Measurements from ENCODE around the gene EIF4H.

The EIF4H gene

DNA sequence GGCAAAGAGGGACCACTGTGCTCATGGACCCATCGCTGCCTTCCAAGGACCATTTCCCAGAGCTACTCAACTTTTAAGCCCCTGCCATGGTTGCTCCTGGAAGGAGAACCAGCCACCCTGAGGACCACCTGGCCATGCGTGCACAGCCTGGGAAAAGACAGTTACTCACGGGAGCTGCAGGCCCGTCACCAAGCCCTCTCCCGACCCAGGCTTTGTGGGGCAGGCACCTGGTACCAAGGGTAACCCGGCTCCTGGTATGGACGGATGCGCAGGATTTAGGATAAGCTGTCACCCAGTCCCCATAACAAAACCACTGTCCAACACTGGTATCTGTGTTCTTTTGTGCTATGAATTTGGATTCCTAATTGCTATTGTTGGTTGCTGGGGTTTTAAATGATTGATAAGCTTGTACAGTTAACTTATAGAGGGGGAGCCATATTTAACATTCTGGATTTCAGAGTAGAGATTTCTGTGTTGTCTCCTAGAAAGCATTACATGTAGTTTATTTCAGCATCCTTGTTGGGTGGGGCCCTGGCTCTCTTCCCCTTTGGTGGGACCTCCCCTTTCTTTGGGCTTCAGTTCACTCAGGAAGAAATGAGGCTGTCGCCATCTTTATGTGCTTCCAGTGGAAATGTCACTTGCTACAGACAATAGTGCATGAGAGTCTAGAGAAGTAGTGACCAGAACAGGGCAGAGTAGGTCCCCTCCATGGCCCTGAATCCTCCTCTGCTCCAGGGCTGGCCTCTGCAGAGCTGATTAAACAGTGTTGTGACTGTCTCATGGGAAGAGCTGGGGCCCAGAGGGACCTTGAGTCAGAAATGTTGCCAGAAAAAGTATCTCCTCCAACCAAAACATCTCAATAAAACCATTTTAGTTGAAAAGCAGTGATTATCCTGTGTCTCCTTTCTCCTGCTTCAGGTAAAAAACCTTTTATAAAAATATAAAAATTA, 55.1 kb downstream of the EIF4H start:
- CTCF ChIA-PET, result no interaction called here

DNA sequence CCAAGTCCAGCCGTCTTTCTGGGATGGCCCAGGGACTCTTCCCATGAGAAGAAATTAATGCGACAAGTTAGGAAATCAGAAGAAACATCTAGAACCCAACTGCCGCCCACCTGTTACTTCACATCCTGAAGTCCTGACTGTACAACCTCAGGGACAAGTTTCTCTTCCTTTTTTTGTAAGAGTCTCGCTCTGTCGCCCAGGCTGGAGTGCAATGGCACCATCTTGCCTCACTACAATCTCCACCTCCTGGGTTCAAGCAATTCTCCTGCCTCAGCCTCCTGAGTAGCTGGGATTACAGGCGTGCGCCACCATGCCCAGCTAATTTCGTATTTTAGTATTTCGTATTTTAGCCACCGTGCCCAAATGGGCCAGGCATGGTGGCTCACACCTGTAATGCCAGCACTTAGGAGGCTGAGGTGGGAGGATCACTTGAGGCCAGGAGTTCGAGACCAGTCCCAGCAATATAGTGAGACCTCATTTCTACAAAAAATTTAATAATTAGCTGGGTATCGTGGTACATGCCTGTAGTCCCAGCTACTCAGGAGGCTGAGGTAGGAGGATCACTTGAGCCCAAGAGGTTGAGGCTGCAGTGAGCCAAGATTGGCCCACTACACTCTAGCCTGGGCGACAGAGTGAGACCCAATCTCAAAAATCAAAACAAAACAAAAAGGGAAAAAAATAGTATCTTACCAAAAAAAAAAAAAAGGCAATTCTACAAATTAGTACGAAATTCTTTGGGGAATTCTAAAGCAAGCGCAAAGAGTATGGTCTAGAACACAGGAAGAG, 56.5 kb downstream of the EIF4H start:
- DNase-seq (ENCODE audit: extremely low spot score), result no peak
- ChIA-PET POLR2A (no interaction called here), CTCF (interaction anchor here (1.0 kb wide), 1 partner anchor 171 kb away, joined by 3 read pairs; no protein-coding TSS in a partner anchor)
- TF ChIP-seq FOXM1 (IDR thresholded peaks at IDR 0.05; ENCODE audit: borderline replicate concordance) (no peak), SUZ12 (IDR thresholded peaks at IDR 0.05) (no peak), L3MBTL2 (conservative IDR thresholded peaks at IDR 0.05) (no peak), HDGF (IDR thresholded peaks at IDR 0.05; ENCODE audit: borderline replicate concordance) (no peak), SP1 (IDR thresholded peaks at IDR 0.05) (no peak), NFRKB (IDR thresholded peaks at IDR 0.05) (no peak), FOXK2 (IDR thresholded peaks at IDR 0.05) (no peak), ARNT (IDR thresholded peaks at IDR 0.05) (no peak), TARDBP (IDR thresholded peaks at IDR 0.05) (no peak), CTBP1 (IDR thresholded peaks at IDR 0.05; ENCODE audit: borderline replicate concordance) (no peak), BHLHE40 (IDR thresholded peaks at IDR 0.05; ENCODE audit: borderline replicate concordance) (no peak), ZNF384 (IDR thresholded peaks at IDR 0.05) (no peak), LEF1 (IDR thresholded peaks at IDR 0.05; ENCODE audit: borderline replicate concordance) (no peak), ELF4 (IDR thresholded peaks at IDR 0.05) (no peak), FOXA1 (IDR thresholded peaks at IDR 0.05) (no peak)
- TF ChIP-seq, protein P1, sequence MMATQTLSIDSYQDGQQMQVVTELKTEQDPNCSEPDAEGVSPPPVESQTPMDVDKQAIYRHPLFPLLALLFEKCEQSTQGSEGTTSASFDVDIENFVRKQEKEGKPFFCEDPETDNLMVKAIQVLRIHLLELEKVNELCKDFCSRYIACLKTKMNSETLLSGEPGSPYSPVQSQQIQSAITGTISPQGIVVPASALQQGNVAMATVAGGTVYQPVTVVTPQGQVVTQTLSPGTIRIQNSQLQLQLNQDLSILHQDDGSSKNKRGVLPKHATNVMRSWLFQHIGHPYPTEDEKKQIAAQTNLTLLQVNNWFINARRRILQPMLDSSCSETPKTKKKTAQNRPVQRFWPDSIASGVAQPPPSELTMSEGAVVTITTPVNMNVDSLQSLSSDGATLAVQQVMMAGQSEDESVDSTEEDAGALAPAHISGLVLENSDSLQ (IDR thresholded peaks at IDR 0.05), result no peak

More for the DNA sequence above, 55.1 kb downstream of the EIF4H start:
- POLR2A ChIA-PET, result no interaction called here
- no peak for TF ChIP-seq BHLHE40 (IDR thresholded peaks at IDR 0.05; ENCODE audit: borderline replicate concordance)
- no peak for TF ChIP-seq L3MBTL2 (conservative IDR thresholded peaks at IDR 0.05)
- TF ChIP-seq HDGF (IDR thresholded peaks at IDR 0.05; ENCODE audit: borderline replicate concordance), result no peak
- no peak for TF ChIP-seq CTBP1 (IDR thresholded peaks at IDR 0.05; ENCODE audit: borderline replicate concordance)
- no peak for TF ChIP-seq FOXA1 (IDR thresholded peaks at IDR 0.05)
- DNase-seq (ENCODE audit: extremely low spot score), result no peak

DNA sequence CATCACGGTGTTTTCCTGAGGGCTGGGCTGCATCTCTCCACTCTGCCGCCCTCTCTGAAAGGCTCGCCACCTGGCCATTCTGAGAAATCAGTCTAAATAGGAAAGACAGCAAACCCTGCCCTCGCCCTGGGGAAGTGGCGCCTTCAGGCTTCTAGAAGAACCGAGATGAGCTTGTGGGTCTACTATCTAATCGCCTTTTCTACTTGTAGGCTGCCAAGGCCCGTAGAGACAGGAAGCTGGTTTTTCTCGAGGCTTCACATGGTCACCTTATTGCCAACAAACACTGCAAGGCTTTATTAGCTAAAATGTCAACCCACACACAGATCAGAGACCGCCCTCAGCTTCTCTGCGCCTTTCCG, 57.1 kb downstream of the EIF4H start:
- ChIA-PET CTCF (interaction anchor here (0.5 to 1.0 kb wide), 2 partner anchors 27 to 170 kb away, joined by 3 read pairs; no protein-coding TSS in a partner anchor), POLR2A (no interaction called here)
- TF ChIP-seq, protein P1 (IDR thresholded peaks at IDR 0.05), result no peak
- TF ChIP-seq BHLHE40 (IDR thresholded peaks at IDR 0.05; ENCODE audit: borderline replicate concordance), result no peak
- DNase-seq (ENCODE audit: extremely low spot score), result no peak

DNA sequence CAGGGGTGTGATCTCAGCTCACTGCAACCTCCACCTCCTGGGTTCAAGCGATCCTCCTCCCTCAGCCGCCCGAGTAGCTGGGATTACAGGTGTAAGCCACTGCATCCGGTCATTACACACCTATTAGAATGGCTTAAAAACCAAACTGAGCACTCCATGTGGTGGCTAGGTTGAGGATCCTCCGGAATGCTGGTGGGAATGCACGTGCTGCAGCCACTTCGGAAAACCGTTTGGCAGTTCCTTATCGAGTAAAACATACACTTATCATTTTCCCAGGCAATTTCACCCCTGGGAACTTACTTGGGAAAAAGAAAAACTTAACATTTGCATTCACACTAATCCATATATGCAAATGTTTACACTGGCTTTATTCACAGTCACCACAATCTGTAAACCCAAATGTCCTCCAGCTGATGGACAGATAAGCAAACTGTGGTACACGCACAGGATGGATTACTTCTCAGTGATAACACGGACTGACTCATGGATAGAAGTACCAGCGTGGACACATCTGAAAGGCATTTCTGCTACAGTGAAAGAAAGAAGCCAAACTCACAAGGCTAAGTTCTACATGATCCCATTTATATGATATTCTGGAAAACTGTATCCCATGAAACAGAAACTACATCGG, 59.6 kb downstream of the EIF4H start:
- POLR2A ChIA-PET, result no interaction called here
- no peak for TF ChIP-seq SUZ12 (IDR thresholded peaks at IDR 0.05)
- no peak for TF ChIP-seq CTBP1 (IDR thresholded peaks at IDR 0.05; ENCODE audit: borderline replicate concordance)
- no peak for TF ChIP-seq FOXK2 (IDR thresholded peaks at IDR 0.05)
- no peak for TF ChIP-seq NFRKB (IDR thresholded peaks at IDR 0.05)
- no peak for TF ChIP-seq ELF4 (IDR thresholded peaks at IDR 0.05)
- TF ChIP-seq L3MBTL2 (conservative IDR thresholded peaks at IDR 0.05), result no peak
- TF ChIP-seq SP1 (IDR thresholded peaks at IDR 0.05), result no peak
- no peak for TF ChIP-seq ZNF384 (IDR thresholded peaks at IDR 0.05)
- no peak for TF ChIP-seq HDGF (IDR thresholded peaks at IDR 0.05; ENCODE audit: borderline replicate concordance)
- TF ChIP-seq ARNT (IDR thresholded peaks at IDR 0.05), result no peak
- no peak for TF ChIP-seq TARDBP (IDR thresholded peaks at IDR 0.05)
- TF ChIP-seq, protein P1 (IDR thresholded peaks at IDR 0.05), result no peak
- TF ChIP-seq FOXA1 (IDR thresholded peaks at IDR 0.05), result no peak
- no peak for TF ChIP-seq FOXM1 (IDR thresholded peaks at IDR 0.05; ENCODE audit: borderline replicate concordance)
- no peak for TF ChIP-seq LEF1 (IDR thresholded peaks at IDR 0.05; ENCODE audit: borderline replicate concordance)
- DNase-seq (ENCODE audit: extremely low spot score), result no peak
- CTCF ChIA-PET, result no interaction called here

DNA sequence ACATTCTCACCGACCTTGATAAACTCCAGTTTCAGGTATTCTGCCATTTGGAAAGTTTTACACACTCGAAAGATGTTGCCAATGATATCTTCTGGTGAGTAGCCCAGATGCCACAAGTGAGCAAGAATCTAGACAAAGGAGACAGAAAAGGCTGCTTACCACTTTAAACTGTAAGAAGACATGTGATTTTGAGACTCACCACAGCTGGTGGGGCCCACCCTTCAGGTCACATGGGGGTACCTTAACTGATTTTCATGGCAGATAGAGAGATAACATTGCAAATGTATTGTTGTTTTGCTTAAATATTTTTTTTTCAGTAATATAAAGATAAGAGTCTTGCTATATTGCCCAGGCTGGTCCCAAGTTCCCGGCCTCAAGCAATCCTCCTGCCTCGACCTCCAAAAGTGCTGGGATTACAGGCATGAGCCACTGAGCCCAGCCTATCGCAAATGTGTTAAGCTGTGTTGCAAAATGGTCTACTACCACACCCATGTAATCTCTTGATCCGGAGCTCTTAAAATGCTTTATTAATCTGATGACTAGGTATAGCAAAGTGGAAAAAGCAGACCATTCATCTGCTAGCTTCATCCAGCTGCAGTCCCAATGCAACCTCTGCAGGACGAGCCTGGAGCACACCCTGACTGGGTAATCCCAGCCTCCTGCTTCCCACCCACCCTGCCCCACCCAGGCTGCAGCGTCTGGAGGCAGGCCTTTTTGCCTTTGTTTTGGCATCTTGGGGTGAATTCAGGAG, 61.5 kb downstream of the EIF4H start:
- POLR2A ChIA-PET, result no interaction called here
- CTCF ChIA-PET, result no interaction called here
- DNase-seq (ENCODE audit: extremely low spot score), result no peak
- TF ChIP-seq ZNF384 (IDR thresholded peaks at IDR 0.05) (no peak), SP1 (IDR thresholded peaks at IDR 0.05) (no peak), ELF4 (IDR thresholded peaks at IDR 0.05) (no peak), TARDBP (IDR thresholded peaks at IDR 0.05) (no peak), NFRKB (IDR thresholded peaks at IDR 0.05) (no peak), FOXA1 (IDR thresholded peaks at IDR 0.05) (no peak), SUZ12 (IDR thresholded peaks at IDR 0.05) (no peak), ARNT (IDR thresholded peaks at IDR 0.05) (no peak), HDGF (IDR thresholded peaks at IDR 0.05; ENCODE audit: borderline replicate concordance) (no peak), BHLHE40 (IDR thresholded peaks at IDR 0.05; ENCODE audit: borderline replicate concordance) (no peak), LEF1 (IDR thresholded peaks at IDR 0.05; ENCODE audit: borderline replicate concordance) (no peak), CTBP1 (IDR thresholded peaks at IDR 0.05; ENCODE audit: borderline replicate concordance) (no peak), FOXM1 (IDR thresholded peaks at IDR 0.05; ENCODE audit: borderline replicate concordance) (no peak)
- TF ChIP-seq, protein P1 (IDR thresholded peaks at IDR 0.05), result no peak
